Calu3 (cell line): ENCODE measurements around the gene PPP2R2C. TPM values are rescaled to one million over a fixed set of nuclear protein-coding genes. Genes with fewer than 3 reads are reported as not detected.

Experiments used
- BruUV-seq: library from RNA; stranded (reverse); fragments of 400-500 nt; replicated peaks from 2 replicates; lab custom pipeline; 2021; lab: Mats Ljungman, UMichigan
- CTCF ChIA-PET: fragments of 300-600 bp; sonication (Branson Sonifier 250); formaldehyde crosslinking; loops from one replicate; lab custom pipeline; 2022; ENCODE audit warnings: antibody characterized with exemption; lab: Charles Lee
- DNase-seq: peaks from one replicate; pipeline ENCODE4 v3.0.0; 2022
- H3K27ac Mint-ChIP-seq: one replicate; pipeline ENCODE4 v1.8.0; 2022; ENCODE audit warnings: mixed read lengths; ENCODE audit not compliant: unreplicated experiment
- H3K27me3 Mint-ChIP-seq: one replicate; pipeline ENCODE4 v1.8.0; 2022; ENCODE audit warnings: mixed read lengths; ENCODE audit not compliant: unreplicated experiment
- H3K36me3 Mint-ChIP-seq: one replicate; pipeline ENCODE4 v1.8.0; 2022; ENCODE audit warnings: mild to moderate bottlenecking, moderate library complexity, mixed read lengths; ENCODE audit not compliant: insufficient read depth, unreplicated experiment
- H3K4me1 Mint-ChIP-seq: one replicate; pipeline ENCODE4 v1.8.0; 2022; ENCODE audit warnings: mild to moderate bottlenecking, low read depth, mixed read lengths; ENCODE audit not compliant: unreplicated experiment
- H3K4me3 Mint-ChIP-seq: one replicate; pipeline ENCODE4 v1.8.0; 2022; ENCODE audit warnings: mild to moderate bottlenecking, low read depth, moderate library complexity, mixed read lengths; ENCODE audit not compliant: unreplicated experiment
- H3K9me3 Mint-ChIP-seq: one replicate; pipeline ENCODE4 v1.8.0; 2022; ENCODE audit warnings: low read depth, mixed read lengths; ENCODE audit not compliant: unreplicated experiment
- intact Hi-C: fragments of 100-400 bp; cut with micrococcal nuclease; formaldehyde crosslinking; loops from one replicate; pipeline ENCODE4 v1.10.0; 2022; ENCODE audit not compliant: unreplicated experiment
- total RNA-seq: library from RNA; stranded (reverse); gene quantifications from 2 replicates; pipeline ENCODE4 v1.2.3, GENCODE V29; 2022
- TF ChIP-seq, protein P1 (sequence below): fragments of 200-600 bp; IDR thresholded peaks from one replicate; pipeline ENCODE4 v1.8.0; 2022; ENCODE audit warnings: antibody characterized with exemption; ENCODE audit not compliant: unreplicated experiment

Gene PPP2R2C
- total RNA-seq, 1 experiment from 2014 or later, result 9.4 TPM

DNA sequence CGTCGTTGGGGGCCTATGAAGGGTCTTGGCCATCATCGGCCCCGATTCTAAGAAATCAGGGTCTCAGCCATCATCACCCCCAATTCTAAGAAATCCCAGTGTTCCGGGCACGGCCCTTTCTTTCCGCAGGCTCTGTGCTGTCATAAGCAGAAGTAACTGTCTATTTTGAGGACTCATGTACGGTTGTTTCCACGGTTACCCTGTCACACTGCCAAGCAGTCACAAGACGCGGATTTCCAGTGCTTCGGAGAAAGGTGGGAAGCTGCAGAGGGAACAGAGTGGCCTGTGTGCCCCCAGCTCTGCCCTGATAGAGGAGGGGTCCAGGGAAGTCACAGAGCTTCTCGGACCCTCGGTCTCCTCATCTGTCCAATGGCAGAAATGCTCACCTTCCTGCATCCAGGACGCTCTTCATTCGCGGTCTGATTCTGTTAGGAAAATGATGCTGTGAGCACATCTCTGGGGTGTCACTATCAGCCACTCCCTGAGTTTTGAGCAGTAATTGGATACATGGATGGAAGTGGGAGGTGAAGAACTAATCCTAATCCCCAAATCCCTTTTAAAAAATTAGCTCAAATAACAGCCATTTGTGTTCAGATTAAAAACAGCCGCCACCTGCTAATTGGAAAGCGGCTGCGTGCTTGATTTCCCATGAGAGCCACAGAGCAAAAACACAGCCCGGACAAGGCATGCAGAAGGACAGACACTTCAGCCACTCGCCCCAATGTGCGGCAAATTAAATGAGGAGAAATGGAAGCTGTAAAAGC, 129.7 kb downstream of the PPP2R2C start:
- BruUV-seq, result no TSS peak
- Mint-ChIP-seq H3K27ac (no peak overlapping the region), H3K4me1 (peaks cover 13% of the 10 kb centered on the region), H3K4me3 (no peak overlapping the region), H3K27me3 (peaks cover 34% of the 10 kb centered on the region), H3K9me3 (no peaks in the 10 kb centered on the region), H3K36me3 (no peaks in the 10 kb centered on the region)
- DNase-seq, result no peak
- CTCF ChIA-PET, result no interaction called here
- intact Hi-C loops, result loop anchor here (5.0 kb wide), 1 partner anchor 205 kb away; no protein-coding TSS in a partner anchor
- TF ChIP-seq, protein P1, sequence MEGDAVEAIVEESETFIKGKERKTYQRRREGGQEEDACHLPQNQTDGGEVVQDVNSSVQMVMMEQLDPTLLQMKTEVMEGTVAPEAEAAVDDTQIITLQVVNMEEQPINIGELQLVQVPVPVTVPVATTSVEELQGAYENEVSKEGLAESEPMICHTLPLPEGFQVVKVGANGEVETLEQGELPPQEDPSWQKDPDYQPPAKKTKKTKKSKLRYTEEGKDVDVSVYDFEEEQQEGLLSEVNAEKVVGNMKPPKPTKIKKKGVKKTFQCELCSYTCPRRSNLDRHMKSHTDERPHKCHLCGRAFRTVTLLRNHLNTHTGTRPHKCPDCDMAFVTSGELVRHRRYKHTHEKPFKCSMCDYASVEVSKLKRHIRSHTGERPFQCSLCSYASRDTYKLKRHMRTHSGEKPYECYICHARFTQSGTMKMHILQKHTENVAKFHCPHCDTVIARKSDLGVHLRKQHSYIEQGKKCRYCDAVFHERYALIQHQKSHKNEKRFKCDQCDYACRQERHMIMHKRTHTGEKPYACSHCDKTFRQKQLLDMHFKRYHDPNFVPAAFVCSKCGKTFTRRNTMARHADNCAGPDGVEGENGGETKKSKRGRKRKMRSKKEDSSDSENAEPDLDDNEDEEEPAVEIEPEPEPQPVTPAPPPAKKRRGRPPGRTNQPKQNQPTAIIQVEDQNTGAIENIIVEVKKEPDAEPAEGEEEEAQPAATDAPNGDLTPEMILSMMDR, result no peak

GRCh38 chr4:6341696-6342095, 130.7 kb downstream of the PPP2R2C start:
- no peaks in the 10 kb centered on the region for H3K36me3 Mint-ChIP-seq
- intact Hi-C loops, result loop anchor here (5.0 kb wide), 1 partner anchor 206 kb away; no protein-coding TSS in a partner anchor
- BruUV-seq, result no TSS peak
- H3K4me1 Mint-ChIP-seq, result peaks cover 20% of the 10 kb centered on the region
- CTCF ChIA-PET, result interaction anchor here (0.7 kb wide), 1 partner anchor 208 kb away, joined by 5 read pairs; no protein-coding TSS in a partner anchor
- TF ChIP-seq, protein P1, result no peak
- H3K27me3 Mint-ChIP-seq, result peaks cover 36% of the 10 kb centered on the region
- no peak overlapping the region for H3K27ac Mint-ChIP-seq
- no peak overlapping the region for H3K4me3 Mint-ChIP-seq
- H3K9me3 Mint-ChIP-seq, result no peaks in the 10 kb centered on the region
- DNase-seq, result no peak

DNA sequence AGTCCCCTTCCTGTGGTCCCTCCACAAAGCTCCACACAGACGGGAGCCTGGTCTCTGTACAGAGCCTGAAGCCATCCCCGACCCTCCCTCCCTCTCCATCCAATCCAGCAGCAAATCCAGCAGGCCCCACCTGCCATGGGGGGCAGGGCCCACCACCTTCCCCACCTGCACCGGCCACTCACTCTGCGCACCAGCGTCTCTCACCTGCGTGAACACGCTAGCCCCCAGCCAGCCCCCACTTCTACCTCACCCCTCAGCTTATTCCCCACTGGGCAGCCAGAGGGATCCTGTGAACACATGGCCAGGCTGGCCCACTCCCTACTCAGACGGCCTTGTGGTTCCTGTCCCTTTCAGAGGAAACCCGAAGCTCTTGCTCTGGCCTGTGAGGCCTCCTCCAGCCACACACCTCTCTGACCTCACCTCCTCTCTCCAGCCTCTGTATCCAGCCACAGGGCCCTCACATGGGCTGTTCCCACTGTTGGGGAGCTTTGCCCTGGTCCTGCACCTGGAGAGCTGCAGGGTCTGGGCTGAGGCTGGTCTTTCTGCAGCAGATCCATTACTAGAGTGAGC, 131.9 kb downstream of the PPP2R2C start:
- Mint-ChIP-seq H3K9me3 (no peaks in the 10 kb centered on the region), H3K27ac (no peak overlapping the region), H3K4me3 (no peak overlapping the region), H3K4me1 (peaks cover 20% of the 10 kb centered on the region), H3K27me3 (peaks cover 39% of the 10 kb centered on the region), H3K36me3 (no peaks in the 10 kb centered on the region)
- BruUV-seq, result no TSS peak
- TF ChIP-seq, protein P1, result no peak
- CTCF ChIA-PET, result no interaction called here
- intact Hi-C loops, result loop anchor here (5.0 kb wide), 1 partner anchor 207 kb away; no protein-coding TSS in a partner anchor
- DNase-seq, result no peak

DNA sequence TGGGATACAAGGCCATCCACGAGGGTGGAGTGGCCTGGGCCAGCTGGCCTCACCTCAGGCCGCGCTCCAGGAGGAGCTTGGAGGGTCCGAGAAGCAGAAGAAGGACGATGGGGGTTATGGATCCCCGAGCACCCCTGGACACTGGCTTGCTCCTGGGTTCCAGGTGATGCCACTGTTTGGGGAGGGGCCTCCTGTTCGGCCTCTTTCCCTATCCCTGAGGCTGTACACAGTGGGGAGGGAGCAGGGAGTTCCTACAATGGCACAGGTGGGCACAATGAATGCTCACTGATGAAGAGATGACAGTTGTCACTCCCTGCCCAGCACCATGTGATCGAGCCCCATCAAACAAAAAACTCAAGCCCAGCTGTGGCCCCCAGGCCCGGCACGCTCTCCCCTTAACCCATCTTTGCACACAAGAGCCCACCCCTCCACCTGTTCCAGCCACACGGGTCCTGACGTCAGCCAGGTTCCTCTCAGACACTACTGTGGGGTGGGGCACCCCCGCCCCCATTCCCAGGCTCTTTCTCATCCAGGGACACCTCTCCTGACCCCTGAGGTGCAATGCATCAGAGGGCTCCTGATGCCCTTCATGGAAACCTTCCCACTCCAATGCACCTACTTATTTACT, 132.5 kb downstream of the PPP2R2C start:
- H3K27ac Mint-ChIP-seq, result no peak overlapping the region

More for the DNA sequence above, 132.5 kb downstream of the PPP2R2C start:
- no peak for DNase-seq
- Mint-ChIP-seq H3K4me3 (no peak overlapping the region), H3K27me3 (peaks cover 45% of the 10 kb centered on the region), H3K9me3 (no peaks in the 10 kb centered on the region), H3K4me1 (peaks cover 20% of the 10 kb centered on the region), H3K36me3 (no peaks in the 10 kb centered on the region)
- no TSS peak for BruUV-seq
- CTCF ChIA-PET, result no interaction called here
- intact Hi-C loops, result loop anchor here (5.0 kb wide), 1 partner anchor 207 kb away; no protein-coding TSS in a partner anchor
- TF ChIP-seq, protein P1, result no peak
